GM21381 (cell line): ENCODE results near the gene COL24A1.

ENCODE experiments used
- ATAC-seq: cut with Tn5 transposase; IDR thresholded peaks from one replicate; pipeline ENCODE4 v1.9.1; 2021; ENCODE audit warnings: mild to moderate bottlenecking, moderate library complexity; ENCODE audit not compliant: unreplicated experiment

The COL24A1 gene

GRCh38 chr1:85707267-85707989, 449.1 kb downstream of the COL24A1 start:
- peak; percentile 34 for ATAC-seq

DNA sequence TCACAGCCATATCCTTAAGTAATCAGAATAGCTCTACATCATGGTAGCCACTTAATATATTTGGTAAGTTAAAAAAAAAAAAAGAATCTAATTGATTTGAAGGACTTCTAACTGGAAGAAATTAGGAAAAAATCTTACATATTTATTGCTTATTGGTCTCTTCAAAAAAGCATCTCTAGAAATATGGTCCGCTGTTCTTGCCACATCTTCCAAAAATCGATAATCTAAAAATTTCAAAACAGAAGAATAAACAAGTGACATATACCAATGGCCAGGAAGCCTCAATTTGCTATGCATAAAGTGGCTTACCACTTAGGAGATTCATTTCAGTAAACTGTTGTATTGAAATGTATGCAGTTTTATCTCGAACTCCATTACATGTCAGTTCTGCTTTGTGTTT, 450.6 kb downstream of the COL24A1 start:
- ATAC-seq = no peak

DNA sequence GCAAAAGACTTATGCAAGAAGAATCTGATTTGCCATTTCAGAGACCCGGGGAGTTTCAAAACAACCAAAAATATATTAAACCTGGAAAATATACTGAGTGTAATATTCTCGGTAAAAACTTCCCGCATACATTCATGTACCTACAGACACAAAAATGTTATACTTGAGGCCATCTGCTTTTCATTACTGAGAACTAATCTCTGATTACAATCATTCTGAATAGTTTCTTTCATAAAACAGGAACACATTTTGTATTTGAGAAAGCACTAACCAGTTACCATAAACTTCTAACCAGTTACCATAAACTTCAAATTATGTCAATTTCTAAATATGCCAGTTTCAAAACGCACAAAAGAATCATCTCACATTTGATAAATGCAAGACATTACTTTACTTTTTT, 456.1 kb downstream of the COL24A1 start:
- ATAC-seq = no peak

- ATAC-seq = no peak
Observed at GRCh38 chr1:85697895-85698294, 458.7 kb downstream of the COL24A1 start.

GRCh38 chr1:85692730-85693314, 463.8 kb downstream of the COL24A1 start:
- ATAC-seq = no peak

- no peak for ATAC-seq
Observed at GRCh38 chr1:85689775-85690404, 466.7 kb downstream of the COL24A1 start.

DNA sequence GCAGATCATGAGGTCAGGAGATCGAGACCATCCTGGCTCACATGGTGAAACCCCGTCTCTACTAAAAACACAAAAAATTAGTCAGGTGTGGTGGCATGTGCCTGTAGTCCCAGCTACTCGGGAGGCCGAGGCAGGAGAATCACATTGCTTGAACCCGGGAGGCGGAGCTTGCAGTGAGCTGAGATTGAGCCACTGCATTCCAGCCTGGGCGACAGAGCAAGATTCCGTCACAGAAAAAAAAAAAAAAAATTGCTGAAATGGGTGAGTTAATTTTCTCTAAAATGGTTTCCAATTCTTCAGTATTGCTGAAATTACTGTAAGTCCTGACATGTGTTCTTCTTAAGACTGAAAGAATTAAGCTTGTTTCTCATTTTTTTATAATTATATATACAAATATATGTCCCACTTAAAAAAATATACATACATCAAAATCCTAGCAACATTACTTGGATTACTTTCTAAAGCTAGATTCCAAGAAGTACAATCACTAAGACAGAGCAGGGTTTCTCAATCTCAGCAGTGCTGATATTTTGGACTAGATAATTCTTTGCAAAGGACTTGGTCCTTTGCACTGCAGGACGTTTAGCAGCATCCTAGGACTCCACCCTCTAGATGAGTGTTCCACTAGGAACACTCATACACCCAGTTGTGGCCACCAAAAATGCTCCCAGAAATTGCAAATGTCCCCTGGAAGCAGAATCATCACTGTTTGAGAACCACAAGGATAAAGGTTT, 473.1 kb downstream of the COL24A1 start:
- ATAC-seq = no peak

DNA sequence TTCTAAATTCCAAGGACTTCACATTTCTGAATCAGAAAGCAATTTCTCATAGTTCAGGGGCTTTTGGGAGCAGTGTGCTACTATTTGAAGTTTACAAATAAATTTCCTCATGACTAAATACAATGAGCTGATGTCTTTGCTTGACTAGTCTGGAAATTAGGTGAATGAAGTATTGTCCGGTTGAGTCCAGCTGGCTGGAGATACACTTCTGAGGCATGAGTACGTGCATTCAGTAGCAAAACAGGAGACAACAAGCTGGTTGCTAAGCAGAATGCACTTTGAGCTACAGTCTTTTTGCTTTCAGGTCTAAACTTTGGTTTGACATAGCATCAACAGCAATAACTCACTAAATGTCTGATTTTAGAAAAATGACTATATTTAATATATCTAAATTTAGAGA, 475.5 kb downstream of the COL24A1 start:
- ATAC-seq = no peak
